ENCODE data around the gene HRH2.

The HRH2 gene

GRCh38 chr5:175677571-175677970, 19.7 kb downstream of the HRH2 start:
- no peak for DNase-seq (ENCODE audit: low spot score)

- no peak for DNase-seq (ENCODE audit: low spot score)
Measured at GRCh38 chr5:175678074-175678473, 20.2 kb downstream of the HRH2 start.

- DNase-seq (ENCODE audit: low spot score): no peak
Measured at GRCh38 chr5:175679411-175679810, 21.5 kb downstream of the HRH2 start.

- DNase-seq (ENCODE audit: low spot score): no peak
Measured at GRCh38 chr5:175680020-175680419, 22.1 kb downstream of the HRH2 start.

DNA sequence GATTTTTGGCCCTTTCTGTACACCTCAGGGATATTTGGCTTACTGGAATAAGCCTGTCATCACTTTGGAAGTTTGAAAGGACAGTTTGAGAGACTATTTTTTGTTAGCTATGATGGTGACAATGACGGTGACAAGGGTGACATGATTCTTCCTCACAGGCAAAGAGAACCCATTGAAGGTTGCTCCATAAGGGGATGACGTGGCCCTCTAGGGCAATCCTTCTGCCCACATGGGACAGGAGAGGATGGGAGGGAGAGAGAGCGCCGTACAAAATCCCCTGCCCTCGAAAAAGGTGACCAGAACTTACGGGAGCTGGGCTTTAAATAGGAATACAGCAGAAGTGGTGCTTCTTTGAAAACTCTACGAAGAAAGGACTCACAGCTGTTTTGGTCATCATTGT, 22.6 kb downstream of the HRH2 start:
- no peak for DNase-seq (ENCODE audit: low spot score)

- DNase-seq (ENCODE audit: low spot score): peak; percentile 8
Measured at GRCh38 chr5:175681045-175681967, 23.4 kb downstream of the HRH2 start.

DNA sequence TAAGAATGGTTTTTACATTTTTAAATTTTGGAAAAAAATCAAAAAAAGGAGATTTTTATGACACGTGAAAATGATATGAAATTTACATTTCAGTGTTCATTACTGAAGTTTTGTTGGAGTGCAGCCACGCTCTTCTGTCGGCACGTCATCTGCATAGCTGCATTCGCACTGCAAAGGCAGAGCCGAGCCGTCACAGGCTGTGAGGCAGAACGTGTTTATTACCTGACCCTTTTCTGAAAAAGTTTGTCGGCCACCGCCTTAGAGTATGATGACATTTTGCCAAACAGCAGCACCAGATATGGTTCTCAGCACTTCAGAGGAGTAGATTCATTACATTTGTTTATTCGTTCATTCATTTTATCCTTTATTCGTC, 24.1 kb downstream of the HRH2 start:
- DNase-seq (ENCODE audit: low spot score): no peak

DNA sequence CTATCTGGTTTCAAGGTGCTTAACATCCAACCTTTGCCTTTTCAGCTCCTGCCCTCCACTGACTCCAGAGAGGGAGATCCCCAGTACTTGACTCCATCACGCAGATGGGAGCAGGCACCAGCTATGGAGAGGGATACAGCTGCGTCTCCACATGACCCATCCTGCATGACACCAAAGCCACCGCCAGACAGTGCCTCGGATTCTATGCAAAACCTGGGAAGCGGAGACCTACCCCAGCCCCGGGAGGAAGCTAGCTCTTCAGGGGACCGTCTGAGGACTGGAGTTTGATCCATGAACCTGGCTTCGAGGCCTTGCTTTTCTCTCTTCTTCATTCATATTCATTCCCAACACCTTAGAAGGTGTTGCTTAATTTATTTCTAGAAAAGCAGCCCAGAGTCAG, 24.8 kb downstream of the HRH2 start:
- DNase-seq (ENCODE audit: low spot score): no peak

GRCh38 chr5:175683231-175683630, 25.4 kb downstream of the HRH2 start:
- DNase-seq (ENCODE audit: low spot score): no peak

DNA sequence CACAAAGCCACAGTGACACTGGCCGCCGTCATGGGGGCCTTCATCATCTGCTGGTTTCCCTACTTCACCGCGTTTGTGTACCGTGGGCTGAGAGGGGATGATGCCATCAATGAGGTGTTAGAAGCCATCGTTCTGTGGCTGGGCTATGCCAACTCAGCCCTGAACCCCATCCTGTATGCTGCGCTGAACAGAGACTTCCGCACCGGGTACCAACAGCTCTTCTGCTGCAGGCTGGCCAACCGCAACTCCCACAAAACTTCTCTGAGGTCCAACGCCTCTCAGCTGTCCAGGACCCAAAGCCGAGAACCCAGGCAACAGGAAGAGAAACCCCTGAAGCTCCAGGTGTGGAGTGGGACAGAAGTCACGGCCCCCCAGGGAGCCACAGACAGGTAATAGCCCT, 26.1 kb downstream of the HRH2 start:
- no peak for DNase-seq (ENCODE audit: low spot score)

DNA sequence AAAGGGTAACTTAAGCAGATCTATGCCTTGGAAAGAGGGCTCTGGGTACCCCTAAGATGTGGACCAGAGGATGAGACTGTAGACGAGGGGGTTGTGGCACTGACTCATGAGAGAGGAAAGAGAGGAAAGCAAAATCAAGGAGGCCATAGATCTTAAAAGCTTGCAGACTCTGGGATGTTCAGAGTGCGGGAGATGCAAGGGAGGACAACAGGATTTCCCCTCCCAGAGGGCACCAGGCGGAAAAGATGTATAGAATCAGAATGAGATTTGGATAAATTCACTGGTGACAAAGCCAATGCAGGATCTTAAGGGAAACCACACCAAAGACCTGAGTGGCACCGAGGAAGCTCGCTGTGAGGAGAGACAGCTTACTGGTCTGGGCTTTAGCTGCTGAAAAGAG, 27.1 kb downstream of the HRH2 start:
- DNase-seq (ENCODE audit: low spot score): no peak

- no peak for DNase-seq (ENCODE audit: low spot score)
Measured at GRCh38 chr5:175685701-175686350, 28.0 kb downstream of the HRH2 start.

DNA sequence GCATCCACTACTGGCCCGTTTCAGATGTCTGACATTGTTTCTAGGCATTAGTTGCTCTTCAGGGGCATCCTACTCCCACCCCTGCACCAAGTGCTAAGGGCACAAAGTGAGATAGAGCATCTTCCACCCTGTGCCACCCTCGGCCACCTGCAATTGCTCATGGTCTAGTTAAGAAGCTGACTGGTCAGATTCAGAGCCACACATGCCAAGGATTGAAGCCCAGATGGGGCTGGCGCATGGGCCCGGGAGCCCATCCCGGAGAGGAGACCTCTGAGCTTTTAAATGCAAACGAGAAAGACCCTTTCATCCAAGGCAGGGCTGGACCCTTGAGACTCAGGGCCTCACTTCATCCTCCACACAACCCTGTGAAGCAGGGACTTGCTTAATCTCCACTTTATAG, 28.5 kb downstream of the HRH2 start:
- no peak for DNase-seq (ENCODE audit: low spot score)

GRCh38 chr5:175686826-175687225, 29.0 kb downstream of the HRH2 start:
- DNase-seq (ENCODE audit: low spot score): no peak

GRCh38 chr5:175687231-175687701, 29.4 kb downstream of the HRH2 start:
- no peak for DNase-seq (ENCODE audit: low spot score)

- DNase-seq (ENCODE audit: low spot score): no peak
Measured at GRCh38 chr5:175688352-175689146, 30.7 kb downstream of the HRH2 start.

GRCh38 chr5:175689147-175689991, 31.5 kb downstream of the HRH2 start:
- no peak for DNase-seq (ENCODE audit: low spot score)

DNA sequence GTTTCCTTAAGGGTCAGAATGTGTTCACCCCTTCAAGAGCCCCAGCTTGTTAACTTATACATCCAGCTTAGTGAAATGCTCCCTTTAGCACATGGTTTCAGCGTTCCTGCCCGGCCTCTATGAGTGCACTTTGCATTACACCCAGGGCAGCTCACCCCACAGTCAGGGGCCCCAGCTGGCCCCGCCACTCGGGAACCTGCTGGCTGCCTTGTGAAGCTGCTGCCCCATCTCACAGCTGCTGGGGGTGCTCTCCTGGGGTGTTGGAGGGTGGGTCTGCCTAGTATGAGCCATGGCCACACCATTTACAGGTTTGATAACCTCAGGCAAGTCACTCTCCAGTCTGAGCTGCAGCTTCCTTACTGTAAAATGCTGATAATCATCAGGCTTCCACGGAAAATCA, 32.2 kb downstream of the HRH2 start:
- DNase-seq (ENCODE audit: low spot score): no peak

DNA sequence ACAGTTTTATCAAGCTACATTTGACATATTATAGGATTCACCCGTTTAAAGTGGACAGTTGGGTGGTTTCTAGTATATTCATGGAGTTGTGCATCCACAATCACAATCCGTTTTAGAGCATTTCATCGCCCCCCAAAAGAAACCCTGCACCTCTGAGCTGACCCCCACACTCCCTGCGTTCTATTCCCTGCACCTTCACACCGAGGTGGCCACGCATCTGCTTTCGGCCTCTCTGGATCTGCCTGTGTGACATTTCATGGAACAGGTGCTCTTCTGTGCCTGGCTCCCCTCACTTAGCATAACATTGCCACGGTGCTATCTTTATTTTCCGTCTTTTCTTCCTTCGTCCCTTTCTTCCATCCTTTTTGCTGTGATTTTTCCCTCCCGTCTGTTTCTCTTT, 32.7 kb downstream of the HRH2 start:
- DNase-seq (ENCODE audit: low spot score): no peak

- DNase-seq (ENCODE audit: low spot score): no peak
Measured at GRCh38 chr5:175691761-175692160, 33.9 kb downstream of the HRH2 start.

GRCh38 chr5:175692235-175692995, 34.5 kb downstream of the HRH2 start:
- DNase-seq (ENCODE audit: low spot score): no peak
